OCI-LY7 (cell line): Measurements from ENCODE around the gene GPR137B.

Experiments used
- CTCF ChIP-seq: fragments of 200-600 bp; sonication (generic); conservative IDR thresholded peaks from 2 replicates; pipeline ENCODE4 v1.5.1; 2014; ENCODE audit warnings: mild to moderate bottlenecking, antibody characterized with exemption, low read length, moderate library complexity, mixed read lengths
- EZH2phosphoT487 ChIP-seq: fragments of 200-600 bp; sonication (generic); IDR thresholded peaks from 2 replicates; pipeline ENCODE4 v1.6.1; 2018; ENCODE audit warnings: low read depth, borderline replicate concordance, mild to moderate bottlenecking, mixed run types, antibody characterized with exemption, low read length, moderate library complexity, mixed read lengths

GRCh38 chr1:236111527-236112331 is 30.6 kb upstream of the GPR137B start:
- TF ChIP-seq CTCF, result no peak
- TF ChIP-seq EZH2phosphoT487, result no peak
